GM12873 (cell line): ENCODE measurements around the gene BOD1.

Experiments used
- TF ChIP-seq, protein P1 (sequence below): IDR thresholded peaks from 2 replicates; pipeline ENCODE4 v1.5.1; 2012; ENCODE audit warnings: low read depth, mild to moderate bottlenecking, moderate library complexity, low read length, control low read depth; ENCODE audit not compliant: insufficient read depth; ENCODE audit errors: missing control alignments

Gene BOD1

DNA sequence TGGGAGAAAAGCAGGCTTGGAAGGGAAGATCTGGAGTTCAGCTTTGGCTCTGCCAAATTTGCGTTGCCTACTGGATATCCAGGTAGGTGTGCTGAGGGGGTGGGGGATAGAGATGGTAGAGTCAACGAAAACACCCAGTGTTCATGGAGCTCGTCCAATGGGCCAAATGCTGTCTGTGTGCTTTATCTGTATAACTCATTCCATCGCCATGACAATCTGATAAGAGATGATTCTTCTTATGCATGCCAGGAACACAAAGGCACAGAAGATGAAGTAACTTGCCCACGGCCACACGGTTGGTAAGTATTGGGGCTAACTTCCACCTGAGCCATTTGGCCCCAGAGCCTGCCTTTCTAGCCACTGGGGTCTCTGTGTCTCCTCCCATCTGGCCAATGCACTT is 53.2 kb downstream of the BOD1 start:
- TF ChIP-seq, protein P1, sequence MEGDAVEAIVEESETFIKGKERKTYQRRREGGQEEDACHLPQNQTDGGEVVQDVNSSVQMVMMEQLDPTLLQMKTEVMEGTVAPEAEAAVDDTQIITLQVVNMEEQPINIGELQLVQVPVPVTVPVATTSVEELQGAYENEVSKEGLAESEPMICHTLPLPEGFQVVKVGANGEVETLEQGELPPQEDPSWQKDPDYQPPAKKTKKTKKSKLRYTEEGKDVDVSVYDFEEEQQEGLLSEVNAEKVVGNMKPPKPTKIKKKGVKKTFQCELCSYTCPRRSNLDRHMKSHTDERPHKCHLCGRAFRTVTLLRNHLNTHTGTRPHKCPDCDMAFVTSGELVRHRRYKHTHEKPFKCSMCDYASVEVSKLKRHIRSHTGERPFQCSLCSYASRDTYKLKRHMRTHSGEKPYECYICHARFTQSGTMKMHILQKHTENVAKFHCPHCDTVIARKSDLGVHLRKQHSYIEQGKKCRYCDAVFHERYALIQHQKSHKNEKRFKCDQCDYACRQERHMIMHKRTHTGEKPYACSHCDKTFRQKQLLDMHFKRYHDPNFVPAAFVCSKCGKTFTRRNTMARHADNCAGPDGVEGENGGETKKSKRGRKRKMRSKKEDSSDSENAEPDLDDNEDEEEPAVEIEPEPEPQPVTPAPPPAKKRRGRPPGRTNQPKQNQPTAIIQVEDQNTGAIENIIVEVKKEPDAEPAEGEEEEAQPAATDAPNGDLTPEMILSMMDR, result no peak

DNA sequence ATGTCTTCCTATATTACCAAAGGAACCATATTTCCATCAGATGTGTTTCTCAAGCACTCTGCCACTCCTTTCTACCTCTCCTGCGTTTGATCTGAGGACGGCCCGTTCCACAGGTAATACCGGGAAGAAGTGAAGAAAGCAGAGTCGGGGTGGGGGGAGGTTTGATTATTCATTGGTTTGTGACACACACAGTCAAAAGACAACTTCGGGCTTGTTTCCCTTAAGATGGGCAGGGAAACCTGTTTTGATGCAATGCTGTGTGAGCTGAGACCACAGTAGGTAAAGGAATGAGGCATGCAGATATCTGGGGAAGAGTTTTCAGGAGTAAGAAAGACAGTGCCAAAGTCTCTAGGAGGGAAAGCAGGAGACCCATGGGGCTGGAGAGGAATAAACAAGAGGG is 54.0 kb downstream of the BOD1 start:
- TF ChIP-seq, protein P1, result no peak
